IPS-NIHi7 (cell line): ENCODE data around the gene ANKFN1.

Experiments used
- DNase-seq: peaks from one replicate; pipeline ENCODE4 v3.0.0; 2012; ENCODE audit warnings: mixed read lengths; ENCODE audit errors: extremely low spot score

The ANKFN1 gene

GRCh38 chr17:56290101-56290801 lies 137.0 kb downstream of the ANKFN1 start:
- DNase-seq, result no peak

GRCh38 chr17:56290802-56291118 lies 137.5 kb downstream of the ANKFN1 start:
- DNase-seq, result no peak

GRCh38 chr17:56291226-56291805 lies 138.0 kb downstream of the ANKFN1 start:
- DNase-seq, result no peak

GRCh38 chr17:56292010-56292409 lies 138.7 kb downstream of the ANKFN1 start:
- no peak for DNase-seq

- no peak for DNase-seq
Observed at GRCh38 chr17:56292578-56292977, 139.3 kb downstream of the ANKFN1 start.

- DNase-seq, result no peak
Observed at GRCh38 chr17:56297184-56297583, 143.9 kb downstream of the ANKFN1 start.

- DNase-seq, result no peak
Observed at GRCh38 chr17:56298846-56299245, 145.6 kb downstream of the ANKFN1 start.

- no peak for DNase-seq
Observed at GRCh38 chr17:56300144-56300543, 146.9 kb downstream of the ANKFN1 start.

- no peak for DNase-seq
Observed at GRCh38 chr17:56305007-56305406, 151.7 kb downstream of the ANKFN1 start.

- DNase-seq, result no peak
Observed at GRCh38 chr17:56309897-56310296, 156.6 kb downstream of the ANKFN1 start.

- no peak for DNase-seq
Observed at GRCh38 chr17:56310782-56311181, 157.5 kb downstream of the ANKFN1 start.

GRCh38 chr17:56313201-56313600 lies 159.9 kb downstream of the ANKFN1 start:
- DNase-seq, result no peak

GRCh38 chr17:56314026-56314425 lies 160.8 kb downstream of the ANKFN1 start:
- no peak for DNase-seq

GRCh38 chr17:56314984-56315602 lies 161.8 kb downstream of the ANKFN1 start:
- no peak for DNase-seq

GRCh38 chr17:56316604-56317003 lies 163.3 kb downstream of the ANKFN1 start:
- no peak for DNase-seq

- no peak for DNase-seq
Observed at GRCh38 chr17:56317351-56318208, 164.3 kb downstream of the ANKFN1 start.

- DNase-seq, result peak; percentile 60
Observed at GRCh38 chr17:56319531-56319930, 166.3 kb downstream of the ANKFN1 start.

GRCh38 chr17:56320443-56320842 lies 167.2 kb downstream of the ANKFN1 start:
- peak; percentile 17 for DNase-seq

- DNase-seq, result no peak
Observed at GRCh38 chr17:56322991-56323390, 169.7 kb downstream of the ANKFN1 start.

- DNase-seq, result no peak
Observed at GRCh38 chr17:56324676-56325075, 171.4 kb downstream of the ANKFN1 start.

GRCh38 chr17:56325313-56326000 lies 172.2 kb downstream of the ANKFN1 start:
- DNase-seq, result no peak

GRCh38 chr17:56326001-56326359 lies 172.7 kb downstream of the ANKFN1 start:
- DNase-seq, result no peak
